HG02981 (cell line): Measurements from ENCODE around the gene ADAT1.
A peak's percentile ranks its signal among the peaks of the same experiment; 100 is the strongest.
"Not testable (repeated sequence)": the region's sequence is repeated elsewhere in the genome, so short reads cannot be mapped to it uniquely, and the experiment has no call there.

ENCODE experiments used
- ATAC-seq: cut with Tn5 transposase; IDR thresholded peaks from one replicate; pipeline ENCODE4 v1.9.1; 2021; ENCODE audit warnings: mild to moderate bottlenecking, moderate library complexity; ENCODE audit not compliant: unreplicated experiment

The ADAT1 gene

DNA sequence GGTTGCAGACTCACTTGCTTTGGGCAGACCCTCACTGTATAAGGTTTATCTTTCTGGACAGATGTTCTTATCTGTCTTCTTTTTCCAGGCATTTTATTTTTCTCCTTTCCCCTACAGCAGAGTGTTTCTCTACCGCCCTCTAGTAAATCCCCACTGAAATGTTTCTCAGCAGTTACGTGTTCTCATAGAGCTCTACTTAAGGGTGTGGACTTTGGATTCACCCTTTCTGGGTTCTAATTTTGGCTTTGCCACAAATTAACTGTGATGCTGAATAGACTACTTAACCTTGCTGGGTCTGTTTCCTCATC is 2.0 kb downstream of the ADAT1 start:
- ATAC-seq = no peak

DNA sequence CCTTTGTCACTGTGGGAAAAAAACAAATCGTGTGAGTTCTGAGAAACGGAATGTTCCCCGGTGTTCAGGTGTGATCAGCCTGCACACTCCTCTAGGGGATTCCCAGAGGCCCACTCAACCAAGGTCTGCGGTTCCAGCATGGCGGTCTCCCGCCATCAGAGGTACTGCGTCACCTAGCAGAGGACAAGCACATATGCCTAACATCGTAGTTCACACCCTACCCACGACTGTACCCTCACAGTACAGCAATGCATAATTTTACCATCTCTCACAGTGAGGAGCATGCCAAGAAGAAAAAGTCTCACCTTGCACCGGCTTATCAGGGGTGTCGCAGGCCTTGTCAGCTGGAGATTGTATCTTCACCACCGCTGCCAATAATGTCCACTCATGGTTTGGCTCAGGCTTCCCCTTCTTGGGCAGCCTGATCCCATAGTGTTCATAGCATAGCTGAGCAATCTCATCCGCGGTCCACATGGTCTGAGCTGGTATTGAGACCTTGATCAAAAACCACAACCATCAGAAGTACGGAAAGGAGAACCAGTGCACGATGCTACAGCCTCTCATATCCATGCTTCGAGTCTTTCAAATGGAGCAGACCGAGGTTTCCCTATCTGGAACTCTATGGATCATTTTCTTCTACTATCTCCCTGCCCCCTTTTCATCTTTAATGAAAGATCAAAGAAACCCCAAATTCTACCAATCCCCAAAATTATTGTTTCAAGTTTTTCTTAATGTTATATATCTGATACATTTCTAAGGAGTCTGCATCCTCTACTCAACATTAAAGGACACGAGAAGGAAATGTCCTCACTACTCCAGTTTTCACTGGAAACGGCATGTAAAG is 2.5 kb downstream of the ADAT1 start:
- no peak for ATAC-seq

DNA sequence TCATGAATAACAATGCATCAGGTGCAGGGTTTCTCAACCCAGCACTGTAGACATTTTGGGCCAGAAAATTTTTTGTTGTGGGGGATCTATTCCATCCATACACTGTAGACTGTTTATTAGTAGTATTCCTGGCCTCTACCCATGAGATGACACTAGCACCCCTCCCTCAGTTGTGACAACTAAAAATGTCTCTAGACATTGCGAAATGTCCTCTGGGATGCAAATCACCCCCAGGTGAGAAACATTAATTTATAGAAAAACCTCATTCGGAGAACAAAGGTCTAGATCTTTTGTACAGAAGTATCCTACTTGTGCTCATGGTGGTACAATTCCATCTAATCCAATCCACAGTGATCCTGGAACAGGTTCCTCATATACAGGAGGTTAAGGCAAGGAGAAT is 4.3 kb downstream of the ADAT1 start:
- no peak for ATAC-seq

DNA sequence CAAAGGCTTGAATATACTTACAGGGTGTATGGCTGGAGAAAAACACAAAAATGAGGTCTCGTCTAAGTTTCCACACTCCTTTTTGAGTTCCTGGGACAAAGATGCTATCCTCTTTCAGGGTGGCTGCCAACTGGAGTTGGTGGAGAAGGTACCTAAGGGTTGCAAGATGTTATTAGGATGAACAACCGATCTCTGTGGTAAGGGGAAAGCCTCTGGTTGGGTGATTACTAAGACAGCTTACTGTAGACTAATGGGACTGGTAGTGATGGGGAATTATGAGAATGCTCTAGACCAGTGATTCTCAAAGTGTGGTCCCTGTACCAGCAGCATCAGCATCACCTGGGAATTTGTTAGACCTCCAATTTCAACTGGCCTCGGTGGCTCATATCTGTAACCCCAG is 6.0 kb downstream of the ADAT1 start:
- ATAC-seq = no peak

DNA sequence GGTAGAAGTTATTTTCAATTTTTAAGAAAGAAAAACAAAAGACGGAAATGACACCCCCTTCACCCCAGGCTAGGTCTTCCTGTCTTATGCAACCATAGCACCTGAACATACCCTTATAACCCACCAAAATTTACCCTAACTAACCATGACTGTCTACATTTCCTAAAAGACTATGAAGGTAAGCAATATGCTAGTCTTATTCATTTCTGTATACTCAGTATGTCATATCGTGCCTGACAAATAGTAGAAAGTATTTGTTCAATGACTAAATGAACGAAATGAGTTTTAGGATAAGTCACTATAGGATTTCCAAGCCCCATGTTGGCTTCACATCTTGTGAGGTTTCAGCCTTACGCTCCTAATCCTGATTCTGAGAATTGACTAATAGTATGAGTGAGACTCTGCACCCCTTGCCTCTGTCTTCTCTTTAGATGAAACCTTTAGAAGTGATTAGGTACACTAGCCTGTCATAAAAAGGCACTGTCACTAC is 6.5 kb downstream of the ADAT1 start:
- no peak for ATAC-seq

DNA sequence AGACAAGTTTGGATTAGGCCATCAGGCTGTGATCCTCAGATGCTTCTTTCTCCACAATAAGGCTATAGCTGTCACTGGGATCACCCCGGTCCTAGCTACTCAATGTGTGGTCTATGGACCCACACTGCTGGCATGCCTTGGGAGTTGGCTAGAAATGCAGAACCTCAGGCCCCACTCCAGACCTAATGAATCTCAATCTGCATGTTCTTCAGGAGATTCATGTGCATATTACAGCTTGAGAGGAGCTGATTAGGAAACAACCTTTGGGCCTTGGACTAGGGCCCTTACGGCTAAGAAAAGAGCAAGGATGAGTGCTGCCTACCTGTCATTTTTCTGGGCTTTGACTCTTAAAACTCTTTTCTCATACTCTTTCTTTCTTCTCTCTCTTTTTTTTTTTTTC is 7.5 kb downstream of the ADAT1 start:
- no peak for ATAC-seq

DNA sequence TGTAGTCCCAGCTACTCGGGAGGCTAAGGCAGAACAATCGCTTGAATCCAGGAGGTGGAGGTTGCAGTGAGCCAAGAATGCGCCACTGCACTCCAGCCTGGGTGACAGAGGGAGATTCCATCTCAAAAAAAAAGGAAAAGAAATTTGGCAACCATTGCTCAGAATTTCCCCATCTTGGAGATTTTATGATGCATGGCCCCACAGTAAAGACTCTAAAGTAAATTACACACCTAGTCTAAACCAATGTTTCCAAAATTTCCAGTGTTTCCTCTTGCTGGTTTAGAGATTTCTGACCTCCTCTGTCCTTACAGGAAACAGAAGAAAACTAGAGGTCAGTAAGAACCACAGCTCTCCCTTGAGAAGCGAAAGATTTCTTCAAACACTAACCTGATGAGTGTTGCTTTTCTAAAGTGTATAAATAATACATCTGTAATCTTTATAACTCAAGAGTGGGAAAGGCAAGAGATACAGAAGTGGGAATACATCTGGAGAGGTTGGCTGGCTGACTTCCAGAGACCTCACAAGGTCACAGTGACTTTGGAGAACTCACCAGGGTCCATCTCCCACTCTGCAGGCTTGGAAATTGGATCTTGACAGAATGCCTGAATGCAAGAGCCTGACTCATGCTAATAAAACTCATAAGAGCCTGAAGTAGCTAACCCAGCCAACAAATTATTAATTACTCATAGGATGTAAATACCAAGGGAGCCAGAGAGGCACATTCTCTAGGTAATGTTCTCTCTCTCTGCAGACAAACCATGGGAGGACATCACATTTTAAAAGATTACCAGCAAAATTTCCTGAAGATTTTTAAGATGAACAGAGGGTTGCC is 8.8 kb downstream of the ADAT1 start:
- no peak for ATAC-seq

DNA sequence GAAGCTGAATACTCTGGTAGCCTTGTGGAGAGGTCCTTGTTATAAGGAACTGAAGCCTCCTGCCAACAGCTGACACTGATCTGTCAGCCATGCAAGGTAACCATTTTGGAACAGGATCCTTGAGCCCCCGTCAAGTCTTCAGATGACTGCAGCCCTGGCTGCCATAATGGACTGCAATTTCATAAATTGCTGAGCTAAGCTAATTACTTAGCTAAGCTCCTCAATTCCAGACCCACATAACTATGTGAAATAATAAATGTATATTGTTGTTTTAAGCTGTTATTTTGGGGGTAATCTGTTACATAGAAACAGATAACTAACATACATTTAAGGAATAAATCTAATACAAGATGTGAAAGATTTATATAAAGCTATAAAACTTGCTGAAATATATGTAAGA is 16.6 kb downstream of the ADAT1 start:
- ATAC-seq = no peak

DNA sequence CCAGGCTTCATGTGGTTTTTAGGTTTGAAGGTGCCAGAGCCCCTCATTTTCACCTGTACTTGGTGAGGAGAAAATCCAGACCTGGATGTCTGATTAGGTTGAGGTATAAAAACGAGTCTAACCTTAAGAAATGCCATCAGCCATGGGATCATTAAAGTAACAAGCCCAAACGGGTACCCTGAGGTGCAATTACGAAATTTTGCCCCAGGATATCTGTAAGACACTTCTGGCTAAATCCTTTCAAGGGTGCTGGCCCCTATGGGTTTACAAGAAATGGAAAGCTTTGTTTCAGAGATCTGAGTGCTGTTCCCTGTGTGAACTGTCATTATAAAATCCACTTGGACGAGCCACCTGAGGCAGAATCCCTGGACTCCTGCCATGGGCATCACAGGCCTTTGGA is 19.8 kb downstream of the ADAT1 start:
- no peak for ATAC-seq

DNA sequence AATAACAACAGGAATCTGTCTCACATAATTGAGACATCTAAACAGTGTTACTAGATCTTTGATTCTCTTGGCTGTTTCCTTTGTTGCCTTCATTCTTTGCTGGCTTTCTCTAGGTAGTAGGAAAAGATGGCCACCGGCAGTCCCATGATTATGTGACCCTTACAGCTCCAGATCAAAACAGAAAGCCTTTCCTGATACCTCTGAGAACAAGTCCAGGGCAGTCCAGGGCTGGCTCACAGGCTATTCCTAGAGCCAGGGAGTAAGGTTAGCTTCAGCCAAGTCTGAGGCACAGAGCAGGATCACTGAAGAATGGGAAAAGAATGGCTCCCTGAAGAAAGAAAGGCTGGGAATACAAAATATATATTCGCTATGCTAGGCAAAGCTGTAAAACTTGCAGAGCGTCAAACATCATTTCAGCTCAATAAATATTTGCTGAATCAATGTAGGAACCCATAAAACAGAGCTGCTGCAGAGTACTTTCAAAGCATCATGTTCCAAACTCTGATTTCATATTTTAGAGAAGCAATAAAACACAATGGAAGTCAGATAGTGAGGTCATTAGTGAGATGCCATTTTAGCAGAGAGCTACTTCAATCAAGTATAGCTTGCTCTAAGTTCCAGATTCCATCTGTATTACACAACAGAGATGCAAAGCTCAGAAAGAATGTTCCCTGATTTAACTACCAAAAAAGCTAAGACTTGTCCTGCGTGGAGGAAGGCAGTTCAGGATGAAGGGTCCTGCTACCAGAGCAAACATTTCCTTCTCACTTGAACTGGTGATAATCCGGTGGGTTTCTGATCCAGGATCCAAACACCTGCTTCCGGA is 23.4 kb downstream of the ADAT1 start:
- no peak for ATAC-seq

DNA sequence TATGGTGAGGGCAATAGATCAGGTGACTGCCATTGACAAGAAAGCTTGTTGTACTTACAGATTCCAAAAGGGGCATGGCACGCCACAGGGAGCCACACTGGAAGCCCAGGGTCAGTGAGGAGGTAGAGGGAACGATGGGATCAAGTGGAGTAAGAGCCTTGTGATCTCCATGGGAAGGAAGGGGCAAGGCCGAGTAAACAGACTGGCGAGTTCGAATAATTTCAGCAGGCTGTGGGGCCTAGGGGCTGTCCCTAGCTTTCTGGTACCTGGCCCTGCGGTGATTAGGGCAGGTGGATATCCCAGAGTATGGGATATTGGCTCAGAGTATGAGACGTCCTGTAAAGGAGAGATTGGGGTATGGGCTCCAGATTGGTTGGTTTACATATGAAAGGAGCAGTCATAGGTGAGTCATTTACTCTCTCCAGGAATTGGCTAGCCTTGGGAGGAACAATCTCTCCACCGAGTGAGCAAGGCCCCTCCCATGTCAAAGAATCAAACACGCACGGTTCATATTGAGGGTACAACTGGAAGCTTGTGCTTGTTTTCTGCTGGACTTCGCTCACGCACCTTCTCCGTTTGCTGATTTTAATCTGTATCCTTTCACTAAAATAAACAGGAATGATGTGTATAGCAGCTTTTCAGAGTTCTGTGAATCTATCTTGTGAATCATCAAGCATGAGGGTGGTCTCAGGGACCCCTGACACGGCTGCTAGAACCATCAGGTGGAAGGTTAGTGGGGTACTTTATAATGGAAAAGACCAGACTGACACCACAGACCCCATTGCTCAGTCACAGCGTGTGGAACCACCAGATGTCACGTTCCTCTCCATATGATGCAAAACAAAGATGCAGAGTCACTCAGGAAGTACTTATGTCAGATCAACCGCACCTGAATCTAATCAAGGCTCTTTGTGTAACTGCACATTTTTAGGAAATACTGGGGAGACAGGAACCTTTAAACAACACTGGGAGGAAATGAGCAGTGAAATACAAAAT is 29.0 kb downstream of the ADAT1 start:
- ATAC-seq = no peak

DNA sequence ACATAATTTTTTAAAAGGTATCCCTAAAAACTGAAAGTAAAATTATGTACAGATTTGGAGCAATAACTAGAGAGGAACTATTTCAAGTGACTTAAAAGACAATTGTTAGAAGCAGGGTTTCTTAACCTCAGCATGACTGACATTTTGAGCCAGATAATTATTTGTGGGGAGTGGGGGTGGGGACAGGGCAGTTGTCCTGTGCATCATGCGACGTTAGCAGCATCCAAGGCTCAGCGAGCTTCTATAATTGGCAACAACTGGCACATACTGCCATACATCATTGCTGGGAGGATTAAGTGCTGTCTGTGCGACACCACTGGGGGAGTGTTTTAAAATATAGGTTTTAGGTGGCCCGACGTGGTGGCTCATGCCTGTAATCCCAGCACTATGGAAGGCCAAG is 29.8 kb downstream of the ADAT1 start:
- ATAC-seq = no peak

DNA sequence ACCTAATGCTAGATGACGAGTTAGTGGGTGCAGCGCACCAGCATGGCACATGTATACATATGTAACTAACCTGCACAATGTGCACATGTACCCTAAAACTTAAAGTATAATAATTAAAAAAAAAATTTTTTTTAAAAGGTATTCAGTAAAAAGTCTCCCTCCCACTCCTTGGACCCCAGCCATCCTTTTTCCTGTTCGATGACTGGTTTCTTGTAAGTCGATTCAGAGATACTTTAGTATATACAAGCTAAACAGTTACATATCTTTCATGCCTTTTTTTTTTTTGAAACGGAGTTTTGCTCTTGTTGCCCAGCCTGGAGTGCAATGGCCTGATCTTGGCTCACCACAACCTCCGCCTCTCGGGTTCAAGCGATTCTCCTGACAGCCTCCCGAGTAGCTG is 31.2 kb downstream of the ADAT1 start:
- not testable (repeated sequence) for ATAC-seq

DNA sequence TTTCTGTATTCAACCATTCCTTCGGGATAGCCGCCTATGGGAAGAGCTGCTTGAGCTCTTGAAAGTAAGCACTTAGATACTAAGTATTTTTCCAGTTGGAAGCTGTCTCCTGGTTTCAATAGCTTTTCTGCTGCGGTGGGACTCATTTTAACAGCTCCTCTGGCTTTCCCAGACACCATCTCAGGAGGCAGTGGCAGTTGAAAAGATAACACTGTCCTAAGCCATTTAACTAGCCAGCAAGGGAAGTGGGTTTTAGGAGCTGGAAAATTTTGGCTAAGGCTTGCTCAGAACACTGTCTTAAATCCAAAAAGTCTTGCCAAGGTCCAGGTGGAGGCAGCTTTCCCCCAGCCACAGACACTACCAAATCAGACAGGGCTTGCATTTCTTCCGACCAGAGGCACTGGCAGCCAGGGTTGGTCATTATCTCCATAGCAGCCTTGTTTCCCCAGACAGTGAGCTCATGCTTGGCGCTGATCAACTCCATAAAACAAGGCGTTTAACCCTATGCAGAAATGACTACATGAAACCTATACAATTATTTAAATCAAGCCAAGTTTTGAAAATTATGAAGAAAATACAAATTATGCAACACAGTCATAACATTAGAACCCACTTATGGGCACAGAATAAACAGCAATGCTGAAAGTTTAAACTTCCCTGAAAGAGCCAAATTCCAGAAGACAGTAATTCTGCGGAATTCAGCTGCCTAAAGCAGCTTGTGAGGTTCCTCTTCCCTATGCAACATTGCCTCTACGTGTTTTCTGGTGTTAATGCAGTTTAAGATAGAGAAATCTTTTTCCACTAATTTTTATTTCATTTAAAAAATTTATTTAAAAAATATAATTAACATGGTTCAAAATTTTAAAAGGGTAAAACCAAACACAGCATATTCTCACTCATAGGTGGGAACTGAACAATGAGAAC is 31.9 kb downstream of the ADAT1 start:
- no peak for ATAC-seq

DNA sequence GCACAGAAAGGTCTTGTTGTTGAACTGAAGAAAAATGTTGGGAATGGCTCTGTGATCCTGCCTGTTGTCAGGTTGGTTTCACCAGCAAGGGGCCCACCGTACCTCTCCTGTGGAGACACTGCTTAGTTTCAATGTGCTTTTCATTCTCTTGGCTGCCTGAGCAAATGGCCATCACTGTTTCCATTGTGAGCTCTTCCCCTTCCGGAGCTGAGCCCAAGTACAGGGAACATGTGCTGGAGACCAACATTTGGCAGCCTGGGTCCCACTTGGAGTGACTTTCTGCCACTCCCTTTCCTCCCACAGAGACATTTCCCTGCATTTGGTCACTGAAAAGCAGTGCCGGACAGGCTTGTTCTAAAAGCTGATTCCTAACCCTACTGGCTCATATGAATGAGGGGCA is 33.8 kb downstream of the ADAT1 start:
- no peak for ATAC-seq

DNA sequence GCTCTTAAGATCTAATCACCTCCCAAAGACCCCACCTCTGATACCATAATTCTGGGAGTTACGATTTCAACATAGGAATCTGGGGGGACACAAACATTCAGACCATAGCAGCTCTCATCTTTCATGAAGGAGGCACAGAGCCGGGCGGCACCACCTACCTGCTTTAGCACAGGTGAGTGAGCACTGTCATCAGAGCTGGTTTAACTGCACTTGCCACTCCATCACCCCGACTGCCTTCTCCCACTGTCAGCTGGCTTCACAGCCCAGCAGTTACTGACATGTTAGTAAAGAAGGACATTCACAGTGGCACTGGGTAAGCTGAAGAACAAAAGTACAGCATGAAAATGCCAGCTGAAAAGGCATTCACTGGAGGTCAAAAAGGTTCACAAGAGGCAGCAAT is 34.4 kb downstream of the ADAT1 start:
- ATAC-seq = no peak

DNA sequence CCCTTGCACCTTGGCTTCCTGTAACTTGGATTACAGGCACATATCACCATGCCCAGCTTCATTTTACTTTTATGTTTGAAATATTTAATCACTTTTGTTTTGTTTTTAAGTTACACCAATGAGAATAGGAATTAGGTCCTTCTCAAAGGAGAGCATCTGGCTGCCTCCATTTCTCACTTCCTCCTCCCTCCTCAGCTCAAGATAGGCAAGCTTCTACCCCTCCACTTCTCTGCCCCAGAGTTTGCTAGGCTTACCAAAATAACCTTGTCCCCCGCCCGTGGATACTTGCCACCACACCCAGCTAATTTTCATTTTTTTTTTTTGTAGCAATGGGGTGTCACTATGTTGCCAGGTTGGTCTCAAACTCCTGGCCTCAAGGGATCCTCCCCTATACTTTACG is 39.0 kb downstream of the ADAT1 start:
- ATAC-seq = peak; percentile 44

DNA sequence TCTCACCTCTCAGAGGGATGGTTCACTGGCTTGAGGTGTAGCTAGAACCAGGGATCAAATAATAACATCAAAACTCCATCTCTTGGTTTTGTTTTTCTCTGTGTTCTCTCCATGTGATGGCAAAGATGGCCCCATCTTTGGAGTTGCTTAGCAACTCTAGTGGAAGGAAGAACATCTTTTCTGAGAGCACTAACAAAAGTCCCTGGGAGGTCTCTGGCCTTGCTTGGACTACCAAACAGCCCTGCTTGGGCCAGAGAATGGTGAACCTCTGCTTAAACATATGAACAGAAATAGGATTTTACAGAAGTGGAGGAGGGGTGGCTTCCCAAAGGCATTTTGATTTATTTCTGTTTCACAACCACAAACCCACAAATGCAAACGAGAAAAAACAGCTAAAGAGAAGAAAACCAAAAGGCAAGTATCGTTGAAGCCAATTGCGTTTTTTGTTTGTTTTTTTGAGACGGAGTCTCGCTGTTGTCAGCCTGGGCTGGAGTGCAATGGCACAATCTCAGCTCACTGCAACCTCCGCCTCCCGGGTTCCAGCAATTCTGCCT is 43.7 kb downstream of the ADAT1 start:
- ATAC-seq = no peak

DNA sequence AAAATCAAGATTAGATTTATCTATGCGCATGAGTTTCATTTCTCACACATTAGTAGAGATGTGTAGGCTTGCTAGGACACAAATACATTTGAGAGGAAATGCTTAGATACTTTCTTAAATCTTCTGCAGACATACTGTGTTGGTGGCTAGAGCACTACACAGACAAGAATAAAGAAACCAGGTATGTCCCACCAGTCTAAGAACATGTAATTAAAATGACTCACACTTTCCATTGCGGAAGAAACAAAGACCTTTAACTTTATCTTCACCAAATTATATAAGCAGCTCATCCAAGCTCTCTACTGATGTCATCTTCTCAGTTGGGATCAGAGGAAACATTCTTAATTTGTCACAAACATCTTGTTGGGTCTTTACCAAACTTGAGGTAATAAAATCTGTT is 44.4 kb downstream of the ADAT1 start:
- no peak for ATAC-seq
